ENCODE measurements around the gene TMEM184B. TPM values are rescaled to one million over a fixed set of nuclear protein-coding genes. Genes with fewer than 3 reads are reported as not detected.

The TMEM184B gene
- total and polyA plus RNA-seq, 2 of the 8 experiments (the other 6 are each of a cell fraction or from before 2014, with no cell fraction given) = 41.6 to 81.0 TPM

GRCh38 chr22:38311323-38311620 lies 38.5 kb upstream of the TMEM184B start:
- Histone ChIP-seq H3K27ac (ENCODE audit: low read depth, low read length) (no peak overlapping the region), H3K23me2 (ENCODE audit: low read depth, low read length) (peaks cover 6% of the 10 kb centered on the region; the same call in 1 of the 2 replicates), H2AK5ac (ENCODE audit: low read depth, low read length) (no peak overlapping the region), H3K79me1 (ENCODE audit: low read depth, low read length) (peaks cover 29% of the 10 kb centered on the region), H4K91ac (replicated peaks; ENCODE audit: insufficient read length, low read length) (no peak overlapping the region), H2BK5ac (ENCODE audit: low read depth, low read length) (no peak overlapping the region), H2AFZ (ENCODE audit: low read length) (no peak overlapping the region), H4K20me1 (replicated peaks in 1 of 2; ENCODE audit: control insufficient read depth in 1 of 2, insufficient read depth in 2 of 2, low read length in 2 of 2) (peaks cover 60 to 72% of the 10 kb centered on the region in 2 experiments), H3K4me1 (replicated peaks in 1 of 4; ENCODE audit: control insufficient read depth in 3 of 4, insufficient read depth in 4 of 4, low read length in 3 of 4) (peaks cover 9 to 36% (median 26%) of the 10 kb centered on the region in 4 experiments), H2BK12ac (ENCODE audit: low read depth, low read length) (no peak overlapping the region), H3K9ac (replicated peaks in 1 of 4; ENCODE audit: extremely low read depth in 1 of 4, low read depth in 3 of 4, low read length in 3 of 4) (no peak overlapping the region), H3K27me3 (replicated peaks in 1 of 4; ENCODE audit: control insufficient read depth in 3 of 4, extremely low read depth in 1 of 4, insufficient read depth in 3 of 4, low read length in 3 of 4) (no peaks in the 10 kb centered on the region), H3K79me2 (ENCODE audit: control insufficient read depth in 1 of 2, insufficient read depth in 2 of 2, low read length in 2 of 2) (peaks cover 71 to 98% of the 10 kb centered on the region in 2 experiments), H3K36me3 (ENCODE audit: control insufficient read depth in 2 of 4, insufficient read depth in 4 of 4, low read length in 3 of 4) (peaks cover 19 to 65% (median 26%) of the 10 kb centered on the region in 4 experiments; a peak in 6 of 8 replicates), H3K56ac (replicated peaks; ENCODE audit: insufficient read length, low read depth, low read length) (no peak overlapping the region), H3K18ac (ENCODE audit: extremely low read depth, low read length) (peak overlapping the region; percentile 51; the same call in 1 of the 2 replicates), H2BK15ac (ENCODE audit: low read length) (no peak overlapping the region), H3K4me2 (ENCODE audit: insufficient read depth in 1 of 2, low read depth in 2 of 2, low read length in 2 of 2) (no peak overlapping the region; a peak in 1 of 4 replicates), H3K4ac (replicated peaks; ENCODE audit: insufficient read length, low read depth, low read length) (no peak overlapping the region), H3K4me3 (ENCODE audit: extremely low read depth in 1 of 4, insufficient read depth in 2 of 4, low read depth in 3 of 4, low read length in 4 of 4) (no peak overlapping the region), H3K14ac (ENCODE audit: insufficient read length) (no peak overlapping the region), H3K23ac (ENCODE audit: insufficient read length) (no peak overlapping the region), H3K9me3 (ENCODE audit: insufficient read depth in 2 of 2, low read depth in 1 of 2, low read length in 1 of 2) (no peaks in the 10 kb centered on the region), H2BK20ac (ENCODE audit: low read length) (no peak overlapping the region), H4K5ac (ENCODE audit: insufficient read length, low read depth, low read length) (no peak overlapping the region), H4K8ac (ENCODE audit: extremely low read depth, insufficient read depth, low read length) (no peak overlapping the region), H2BK120ac (replicated peaks; ENCODE audit: low read depth, low read length) (no peak overlapping the region)
- CTCF ChIA-PET (ENCODE audit: partially characterized antibody) = interaction anchor here (0.9 to 4.4 kb wide), 5 partner anchors 11 to 50 kb away, joined by 3 to 24 read pairs (median 4); no protein-coding TSS in a partner anchor
- 100% methylated on average over 4 of the region's 4 CpGs; no CpG with 5 or more reads in 1 of the 2 experiments for WGBS, 2 experiments (ENCODE audit: extremely low coverage in 1 of 2, insufficient coverage in 1 of 2, insufficient read length in 1 of 2, insufficient replicate concordance in 2 of 2, low coverage in 1 of 2, low lambda C conversion rate in 2 of 2, missing lambda C conversion rate in 1 of 2)
- DNase-seq (ENCODE audit: low read depth in 1 of 2, low spot score in 2 of 2) (no peak), FAIRE-seq (no peak)
- POLR2A ChIA-PET (ENCODE audit: partially characterized antibody) = interaction anchor here (0.8 to 7.6 kb wide), 7 partner anchors 13 to 39 kb away, joined by 3 to 77 read pairs (median 5); no protein-coding TSS in a partner anchor
- TF ChIP-seq MAFK (IDR thresholded peaks at IDR 0.05; ENCODE audit: low read depth, low read length) = no peak
